Fibroblast of lung (primary cell): ENCODE measurements around the gene OCLN. TPM values are rescaled to one million over a fixed set of nuclear protein-coding genes. Genes with fewer than 3 reads are reported as not detected.

Experiments used
- DNase-seq, 2 donors: peaks; one replicate each; pipeline versions ENCODE4 v3.0.0 to v3.0.0-alpha.2; 2010; ENCODE audit warnings: low read depth in 2 of 2
- H2AFZ ChIP-seq: 2 replicates; pipeline ENCODE4 v1.5.1; 2012; ENCODE audit warnings: low read length, control low read depth, inconsistent platforms
- H3K27ac ChIP-seq: 2 replicates; pipeline ENCODE4 v1.5.1; 2011; ENCODE audit warnings: low read length, control low read depth; ENCODE audit not compliant: insufficient read depth
- H3K27me3 ChIP-seq: 2 replicates; pipeline ENCODE4 v1.5.1; 2011; ENCODE audit warnings: mild to moderate bottlenecking, low read length; ENCODE audit not compliant: control insufficient read depth, insufficient read depth
- H3K36me3 ChIP-seq: 2 replicates; pipeline ENCODE4 v1.5.1; 2011; ENCODE audit warnings: low read length; ENCODE audit not compliant: control insufficient read depth, insufficient read depth
- H3K4me1 ChIP-seq: 2 replicates; pipeline ENCODE4 v1.5.1; 2011; ENCODE audit warnings: low read length; ENCODE audit not compliant: control insufficient read depth, insufficient read depth; ENCODE audit errors: extremely low read depth
- H3K4me2 ChIP-seq: 2 replicates; pipeline ENCODE4 v1.5.1; 2011; ENCODE audit warnings: low read length, control low read depth; ENCODE audit not compliant: insufficient read depth; ENCODE audit errors: extremely low read depth
- H3K4me3 ChIP-seq, 4 experiments: fragments of 200-600 bp in 1 of 4; sonication (generic) in 1 of 4; replicated peaks in 1 of 4; 2 replicates each; pipeline ENCODE4 v1.5.1; 2011 to 2016; ENCODE audit warnings: low read length in 4 of 4, low read depth in 3 of 4, mild to moderate bottlenecking in 3 of 4, control low read depth in 2 of 4, inconsistent platforms in 1 of 4, mixed read lengths in 1 of 4; ENCODE audit not compliant: insufficient read depth in 1 of 4; ENCODE audit errors: control extremely low read depth in 1 of 4
- H3K79me2 ChIP-seq: 2 replicates; pipeline ENCODE4 v1.5.1; 2012; ENCODE audit warnings: mild to moderate bottlenecking, low read length, inconsistent platforms; ENCODE audit not compliant: control insufficient read depth, insufficient read depth
- H3K9ac ChIP-seq: 2 replicates; pipeline ENCODE4 v1.5.1; 2011; ENCODE audit warnings: mild to moderate bottlenecking, low read length, control low read depth; ENCODE audit not compliant: insufficient read depth
- H3K9me3 ChIP-seq: 2 replicates; pipeline ENCODE4 v1.5.1; 2012; ENCODE audit warnings: low read depth, low read length; ENCODE audit not compliant: control insufficient read depth, insufficient read depth
- H4K20me1 ChIP-seq: 2 replicates; pipeline ENCODE4 v1.5.1; 2011; ENCODE audit warnings: low read length; ENCODE audit not compliant: control insufficient read depth, insufficient read depth; ENCODE audit errors: extremely low read depth
- EZH2 ChIP-seq: IDR thresholded peaks from 2 replicates; pipeline ENCODE4 v1.5.1; 2012; ENCODE audit warnings: low read length, control low read depth, mild to moderate bottlenecking; ENCODE audit errors: missing control alignments
- polyA plus RNA-seq, 2 donors: library from polyadenylated mRNA; depleted of rRNA in 1 of 2; stranded (reverse) in 1 of 2; unstranded in 1 of 2; fragments of >200 nt; gene quantifications; 2 replicates each; pipeline ENCODE4 v1.2.1, GENCODE V29; 2011 to 2012; ENCODE audit warnings: missing spikeins in 1 of 2
- total RNA-seq: library from RNA; depleted of rRNA; stranded (reverse); fragments of >200 nt; gene quantifications from 2 replicates; pipeline ENCODE4 v1.2.1, GENCODE V29; 2014
- TF ChIP-seq, protein P1 (sequence below), 2 donors: IDR thresholded peaks in 1 of 2; conservative IDR thresholded peaks in 1 of 2; 1 replicate in 1 of 2; 2 replicates in 1 of 2; pipeline ENCODE4 v1.5.1; 2011 to 2012; ENCODE audit warnings: low read length in 2 of 2, control low read depth in 1 of 2, inconsistent platforms in 1 of 2, low read depth in 1 of 2, mild to moderate bottlenecking in 1 of 2

The OCLN gene
- total and polyA plus RNA-seq, 2 donors (not counting 1 experiment from before 2014, with no cell fraction given), result 3.1 to 7.8 TPM

DNA sequence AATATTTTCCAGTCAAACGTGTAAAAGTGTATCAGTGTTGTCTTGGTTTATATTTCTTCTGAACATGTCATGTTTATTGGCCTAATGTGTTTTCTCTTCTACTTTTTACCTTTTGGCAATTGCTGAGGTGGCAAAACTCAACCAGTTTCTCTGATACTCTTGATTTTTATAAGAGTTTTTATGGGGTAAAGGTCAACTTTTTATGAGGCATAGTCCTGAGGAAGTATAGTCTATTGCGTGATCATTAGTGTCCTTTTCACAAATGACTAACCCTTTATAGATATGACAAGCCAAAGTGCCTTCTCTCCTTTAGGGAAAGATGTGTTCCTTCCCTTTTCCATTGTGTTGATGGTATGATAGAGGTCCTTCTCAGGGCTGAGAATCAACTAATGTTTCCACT, 32.9 kb downstream of the OCLN start:
- Histone ChIP-seq H3K27me3 (peaks cover 4% of the 10 kb centered on the region), H3K9ac (no peak overlapping the region), H3K4me1 (no peaks in the 10 kb centered on the region), H3K27ac (no peak overlapping the region), H3K36me3 (no peaks in the 10 kb centered on the region), H4K20me1 (no peaks in the 10 kb centered on the region), H3K4me2 (no peak overlapping the region), H3K9me3 (no peaks in the 10 kb centered on the region), H2AFZ (no peak overlapping the region), H3K4me3 (no peak overlapping the region), H3K79me2 (no peaks in the 10 kb centered on the region)
- TF ChIP-seq, protein P1, sequence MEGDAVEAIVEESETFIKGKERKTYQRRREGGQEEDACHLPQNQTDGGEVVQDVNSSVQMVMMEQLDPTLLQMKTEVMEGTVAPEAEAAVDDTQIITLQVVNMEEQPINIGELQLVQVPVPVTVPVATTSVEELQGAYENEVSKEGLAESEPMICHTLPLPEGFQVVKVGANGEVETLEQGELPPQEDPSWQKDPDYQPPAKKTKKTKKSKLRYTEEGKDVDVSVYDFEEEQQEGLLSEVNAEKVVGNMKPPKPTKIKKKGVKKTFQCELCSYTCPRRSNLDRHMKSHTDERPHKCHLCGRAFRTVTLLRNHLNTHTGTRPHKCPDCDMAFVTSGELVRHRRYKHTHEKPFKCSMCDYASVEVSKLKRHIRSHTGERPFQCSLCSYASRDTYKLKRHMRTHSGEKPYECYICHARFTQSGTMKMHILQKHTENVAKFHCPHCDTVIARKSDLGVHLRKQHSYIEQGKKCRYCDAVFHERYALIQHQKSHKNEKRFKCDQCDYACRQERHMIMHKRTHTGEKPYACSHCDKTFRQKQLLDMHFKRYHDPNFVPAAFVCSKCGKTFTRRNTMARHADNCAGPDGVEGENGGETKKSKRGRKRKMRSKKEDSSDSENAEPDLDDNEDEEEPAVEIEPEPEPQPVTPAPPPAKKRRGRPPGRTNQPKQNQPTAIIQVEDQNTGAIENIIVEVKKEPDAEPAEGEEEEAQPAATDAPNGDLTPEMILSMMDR (conservative IDR thresholded peaks at IDR 0.05 in 1 of 2, IDR thresholded peaks at IDR 0.05 in 1 of 2; ENCODE audit: low read depth in 1 of 2, low read length in 2 of 2), result no peak
- TF ChIP-seq EZH2, result no peak
- no peak for DNase-seq

DNA sequence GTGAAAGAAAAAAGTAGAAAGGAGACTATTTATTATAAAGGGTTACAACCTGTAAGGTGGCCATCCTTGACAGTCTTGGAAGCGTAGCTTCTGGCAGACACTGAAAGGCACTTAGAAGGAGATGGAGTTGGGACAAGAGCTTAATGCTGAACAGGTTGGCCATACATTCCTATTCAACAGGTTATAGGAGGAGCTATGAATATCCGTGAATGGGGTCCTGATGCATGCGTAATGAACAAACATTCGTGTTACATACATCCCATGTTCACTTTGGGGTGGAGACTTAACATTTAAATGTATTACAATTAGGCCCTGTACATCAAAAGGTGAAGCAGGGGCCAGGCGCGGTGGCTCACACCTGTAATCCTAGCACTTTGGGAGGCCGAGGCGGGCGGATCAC, 34.1 kb downstream of the OCLN start:
- H3K27me3 ChIP-seq, result peaks cover 4% of the 10 kb centered on the region
- DNase-seq, result no peak
- no peaks in the 10 kb centered on the region for H4K20me1 ChIP-seq
- TF ChIP-seq, protein P1 (conservative IDR thresholded peaks at IDR 0.05 in 1 of 2, IDR thresholded peaks at IDR 0.05 in 1 of 2; ENCODE audit: low read depth in 1 of 2, low read length in 2 of 2), result no peak
- no peak overlapping the region for H3K4me3 ChIP-seq
- H3K9me3 ChIP-seq, result no peaks in the 10 kb centered on the region
- no peak overlapping the region for H3K27ac ChIP-seq
- H3K9ac ChIP-seq, result no peak overlapping the region
- no peaks in the 10 kb centered on the region for H3K36me3 ChIP-seq
- H3K4me2 ChIP-seq, result no peak overlapping the region
- no peaks in the 10 kb centered on the region for H3K79me2 ChIP-seq
- no peak overlapping the region for H2AFZ ChIP-seq
- H3K4me1 ChIP-seq, result no peaks in the 10 kb centered on the region

DNA sequence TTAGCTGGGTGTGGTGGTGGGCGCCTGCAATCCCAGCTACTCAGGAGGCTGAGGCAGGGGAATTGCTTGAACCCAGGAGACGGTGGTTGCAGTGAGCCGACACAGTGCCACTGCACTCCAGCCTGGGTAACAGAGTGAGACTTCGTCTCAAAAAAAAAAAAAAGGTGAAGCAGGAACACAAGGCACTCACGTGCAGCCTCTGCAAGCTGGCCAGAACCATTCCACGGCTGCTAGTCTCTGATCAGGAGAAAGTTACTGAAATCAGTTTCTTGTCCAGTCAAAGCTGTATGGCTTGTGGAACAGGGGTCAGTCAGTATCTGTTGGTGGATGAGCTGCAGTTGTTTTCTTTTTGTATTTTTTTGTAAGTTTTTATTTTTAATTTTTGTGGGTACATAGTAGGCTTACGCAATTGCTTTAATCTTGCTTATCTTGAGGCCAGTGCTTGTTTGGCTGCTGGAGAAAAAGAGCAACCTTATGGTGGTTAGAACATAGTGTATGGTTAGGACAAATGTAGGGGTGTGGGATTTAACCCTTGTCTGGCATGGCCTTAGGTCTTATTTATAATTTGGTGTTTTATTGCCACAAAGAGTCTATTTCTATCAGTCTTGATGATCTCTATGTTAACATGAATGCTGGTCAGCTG, 34.7 kb downstream of the OCLN start:
- H3K36me3 ChIP-seq, result no peaks in the 10 kb centered on the region
- no peaks in the 10 kb centered on the region for H4K20me1 ChIP-seq
- H3K27ac ChIP-seq, result no peak overlapping the region
- TF ChIP-seq EZH2, result no peak
- TF ChIP-seq, protein P1 (conservative IDR thresholded peaks at IDR 0.05 in 1 of 2, IDR thresholded peaks at IDR 0.05 in 1 of 2; ENCODE audit: low read depth in 1 of 2, low read length in 2 of 2), result no peak
- H2AFZ ChIP-seq, result no peak overlapping the region
- no peak overlapping the region for H3K9ac ChIP-seq
- no peak overlapping the region for H3K4me2 ChIP-seq
- H3K9me3 ChIP-seq, result no peaks in the 10 kb centered on the region
- H3K27me3 ChIP-seq, result peaks cover 4% of the 10 kb centered on the region
- no peak overlapping the region for H3K4me3 ChIP-seq
- no peaks in the 10 kb centered on the region for H3K4me1 ChIP-seq
- DNase-seq, result peak in 1 of 2 donors; percentile 36
- H3K79me2 ChIP-seq, result no peaks in the 10 kb centered on the region
